Tibial nerve (tissue), 4 donors: ENCODE data around the gene ZNF211. TPM values are rescaled to one million over a fixed set of nuclear protein-coding genes. Genes with fewer than 3 reads are reported as not detected.

Experiments
- DNase-seq, 2 donors: peaks; one replicate each; pipeline ENCODE4 v3.0.0-alpha.2; 2019; ENCODE audit warnings: low spot score in 2 of 2
- H3K27ac ChIP-seq, 4 donors: fragments of 200-600 bp; sonication (generic) in 3 of 4; one replicate each; pipeline ENCODE4 v1.5.1; 2017 to 2019; ENCODE audit warnings: mild to moderate bottlenecking in 1 of 4
- H3K27me3 ChIP-seq, 2 donors: fragments of 200-600 bp; sonication (generic) in 1 of 2; one replicate each; pipeline versions ENCODE4 v1.5.1 to v1.6.0; 2017 to 2019
- H3K36me3 ChIP-seq, 3 donors: fragments of 200-600 bp; sonication (generic); one replicate each; pipeline ENCODE4 v1.5.1; 2018 to 2019
- H3K4me1 ChIP-seq, 4 donors: fragments of 200-600 bp; sonication (generic) in 3 of 4; one replicate each; pipeline ENCODE4 v1.5.1; 2017 to 2019
- H3K4me3 ChIP-seq, 4 donors: fragments of 200-600 bp; sonication (generic) in 3 of 4; one replicate each; pipeline ENCODE4 v1.5.1; 2017 to 2019; ENCODE audit warnings: mild to moderate bottlenecking in 1 of 4, moderate library complexity in 1 of 4
- H3K9me3 ChIP-seq, 4 donors: fragments of 200-600 bp; sonication (generic) in 3 of 4; one replicate each; pipeline ENCODE4 v1.5.1; 2017 to 2019
- EP300 ChIP-seq, 2 donors: sonication (generic); formaldehyde crosslinking; IDR thresholded peaks; one replicate each; pipeline ENCODE4 v1.6.1; 2017; ENCODE audit warnings: antibody characterized with exemption in 2 of 2, mild to moderate bottlenecking in 1 of 2
- POLR2A ChIP-seq, 2 donors: fragments of 450-650 bp; IDR thresholded peaks; one replicate each; pipeline ENCODE4 v1.6.1; 2017; ENCODE audit warnings: antibody characterized with exemption in 2 of 2, mild to moderate bottlenecking in 2 of 2, moderate library complexity in 2 of 2
- whole genome bisulfite sequencing, 2 donors: methylation state at CpG; one replicate each; pipeline ENCODE4 v1.1.5; 2018; 5-methylcytosine and 5-hydroxymethylcytosine counted together
- total RNA-seq, 4 donors: library from RNA; depleted of rRNA; stranded (reverse); fragments of >200 nt; gene quantifications; one replicate each; pipeline ENCODE4 v1.1.0, GENCODE V29; 2016
- TF ChIP-seq, protein P1 (sequence below), 5 experiments: fragments of 200-600 bp in 3 of 5; fragments of 450-650 bp in 2 of 5; sonication (generic) in 3 of 5; IDR thresholded peaks; one replicate each; pipeline ENCODE4 v1.5.1; 2016 to 2019; ENCODE audit warnings: antibody characterized with exemption in 5 of 5, mild to moderate bottlenecking in 3 of 5, moderate library complexity in 2 of 5

Gene ZNF211
- total RNA-seq, 4 donors from 2014 or later = 5.9 to 18.6 (median 14.0) TPM

DNA sequence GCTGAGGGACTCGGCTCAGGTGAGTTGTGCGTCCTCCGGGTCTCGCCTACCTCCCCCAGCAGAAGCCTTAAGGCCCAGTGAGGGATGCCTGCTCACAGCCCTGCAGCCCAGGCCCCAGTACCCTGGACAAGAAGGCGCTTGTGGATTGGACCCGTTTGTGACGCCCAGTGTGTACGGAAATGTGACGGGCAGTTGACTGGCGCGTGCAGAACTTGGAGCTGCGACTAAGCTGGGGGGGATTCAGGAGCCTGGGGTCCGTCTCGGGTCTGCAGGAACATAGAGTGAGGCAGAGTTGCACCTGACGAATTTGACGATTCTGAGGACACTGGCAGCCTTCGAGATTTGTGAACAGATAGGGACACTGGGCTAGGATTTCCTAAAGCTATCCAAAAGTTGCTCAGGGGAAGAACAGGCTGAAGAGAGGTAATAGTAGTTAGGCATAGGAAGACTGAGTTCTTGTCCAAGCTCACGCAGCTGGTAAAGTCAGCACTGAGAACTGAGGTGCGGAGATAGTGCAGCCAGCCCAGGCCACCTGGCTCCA, 49.3 kb downstream of the ZNF211 start:
- no peaks in the 10 kb centered on the region for H3K27me3 ChIP-seq
- no peak for DNase-seq
- peaks cover 3 to 49% (median 32%) of the 10 kb centered on the region in 3 donors for H3K36me3 ChIP-seq
- H3K4me1 ChIP-seq = peaks cover 0 to 18% (median 11%) of the 10 kb centered on the region in 4 donors
- peak overlapping the region; percentile 74 to 97 (median 82) for H3K4me3 ChIP-seq
- peak overlapping the region in 3 of 4 donors; percentile 31 to 57 (median 51) for H3K27ac ChIP-seq
- peaks cover 7 to 58% (median 25%) of the 10 kb centered on the region in 4 donors for H3K9me3 ChIP-seq
- 2 to 3% methylated on average over 14 to 19 of the region's 19 CpGs for WGBS, 2 donors
- TF ChIP-seq EP300 (IDR thresholded peaks at IDR 0.05) (no peak), POLR2A (IDR thresholded peaks at IDR 0.05) (no peak)
- TF ChIP-seq, protein P1, sequence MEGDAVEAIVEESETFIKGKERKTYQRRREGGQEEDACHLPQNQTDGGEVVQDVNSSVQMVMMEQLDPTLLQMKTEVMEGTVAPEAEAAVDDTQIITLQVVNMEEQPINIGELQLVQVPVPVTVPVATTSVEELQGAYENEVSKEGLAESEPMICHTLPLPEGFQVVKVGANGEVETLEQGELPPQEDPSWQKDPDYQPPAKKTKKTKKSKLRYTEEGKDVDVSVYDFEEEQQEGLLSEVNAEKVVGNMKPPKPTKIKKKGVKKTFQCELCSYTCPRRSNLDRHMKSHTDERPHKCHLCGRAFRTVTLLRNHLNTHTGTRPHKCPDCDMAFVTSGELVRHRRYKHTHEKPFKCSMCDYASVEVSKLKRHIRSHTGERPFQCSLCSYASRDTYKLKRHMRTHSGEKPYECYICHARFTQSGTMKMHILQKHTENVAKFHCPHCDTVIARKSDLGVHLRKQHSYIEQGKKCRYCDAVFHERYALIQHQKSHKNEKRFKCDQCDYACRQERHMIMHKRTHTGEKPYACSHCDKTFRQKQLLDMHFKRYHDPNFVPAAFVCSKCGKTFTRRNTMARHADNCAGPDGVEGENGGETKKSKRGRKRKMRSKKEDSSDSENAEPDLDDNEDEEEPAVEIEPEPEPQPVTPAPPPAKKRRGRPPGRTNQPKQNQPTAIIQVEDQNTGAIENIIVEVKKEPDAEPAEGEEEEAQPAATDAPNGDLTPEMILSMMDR (IDR thresholded peaks at IDR 0.05) = no peak

- peaks cover 0 to 18% (median 11%) of the 10 kb centered on the region in 4 donors for H3K4me1 ChIP-seq
- no peak overlapping the region for H3K27ac ChIP-seq
- H3K9me3 ChIP-seq = peaks cover 7 to 92% (median 53%) of the 10 kb centered on the region in 4 donors
- no peak for DNase-seq
- no peak overlapping the region for H3K4me3 ChIP-seq
- H3K36me3 ChIP-seq = peaks cover 3 to 88% (median 32%) of the 10 kb centered on the region in 3 donors
- WGBS, 2 donors = 98% methylated on average over 3 of the region's 3 CpGs
- H3K27me3 ChIP-seq = no peaks in the 10 kb centered on the region
- TF ChIP-seq POLR2A (IDR thresholded peaks at IDR 0.05) = no peak
- TF ChIP-seq, protein P1 (IDR thresholded peaks at IDR 0.05) = no peak
- no peak for TF ChIP-seq EP300 (IDR thresholded peaks at IDR 0.05)
Observed at GRCh38 chr19:57686727-57687126, 53.8 kb downstream of the ZNF211 start.

- Histone ChIP-seq H3K4me1 (peaks cover 0 to 14% (median 8%) of the 10 kb centered on the region in 4 donors), H3K9me3 (peaks cover 7 to 100% (median 56%) of the 10 kb centered on the region in 4 donors), H3K4me3 (no peak overlapping the region), H3K36me3 (peaks cover 3 to 92% (median 32%) of the 10 kb centered on the region in 3 donors), H3K27me3 (no peaks in the 10 kb centered on the region), H3K27ac (no peak overlapping the region)
- TF ChIP-seq EP300 (IDR thresholded peaks at IDR 0.05) = no peak
- TF ChIP-seq, protein P1 (IDR thresholded peaks at IDR 0.05) = no peak
- no peak for TF ChIP-seq POLR2A (IDR thresholded peaks at IDR 0.05)
- WGBS, 2 donors = 96 to 98% methylated on average over 12 of the region's 12 CpGs
- DNase-seq = no peak
Observed at GRCh38 chr19:57687363-57688010, 54.5 kb downstream of the ZNF211 start.

- Histone ChIP-seq H3K4me1 (peaks cover 0 to 7% (median 1%) of the 10 kb centered on the region in 4 donors), H3K36me3 (peaks cover 3 to 91% (median 32%) of the 10 kb centered on the region in 3 donors), H3K27me3 (no peaks in the 10 kb centered on the region), H3K9me3 (peaks cover 7 to 100% (median 58%) of the 10 kb centered on the region in 4 donors), H3K27ac (no peak overlapping the region), H3K4me3 (no peak overlapping the region)
- DNase-seq = no peak
- 96 to 97% methylated on average over 6 of the region's 6 CpGs for WGBS, 2 donors
- TF ChIP-seq EP300 (IDR thresholded peaks at IDR 0.05) (no peak), POLR2A (IDR thresholded peaks at IDR 0.05) (no peak)
- TF ChIP-seq, protein P1 (IDR thresholded peaks at IDR 0.05) = no peak
Observed at GRCh38 chr19:57688011-57688763, 55.2 kb downstream of the ZNF211 start.
